Right lobe of liver (tissue), 6 donors: ENCODE results near the gene CAMK1G. TPM values are rescaled to one million over a fixed set of nuclear protein-coding genes. Genes with fewer than 3 reads are reported as not detected.

ENCODE experiments used
- ATAC-seq, 4 donors: fragments of 200-7000 bp; cut with Tn5 transposase; one replicate each; pipeline ENCODE4 v1.9.1; 2020; ENCODE audit warnings: mild to moderate bottlenecking in 4 of 4, moderate library complexity in 4 of 4
- DNase-seq, 3 donors: peaks; one replicate each; pipeline ENCODE4 v3.0.0-alpha.2; 2020
- H3K27ac ChIP-seq, 3 donors: fragments of 200-600 bp; one replicate each; pipeline ENCODE4 v1.8.0; 2022
- H3K27me3 ChIP-seq, 2 donors: fragments of 200-600 bp; one replicate each; pipeline ENCODE4 v1.8.0; 2022
- H3K36me3 ChIP-seq, 4 donors: fragments of 200-600 bp; sonication (generic) in 1 of 4; one replicate each; pipeline versions ENCODE4 v1.5.1 to v1.8.0; 2017 to 2022; ENCODE audit warnings: control low read depth in 1 of 4
- H3K4me1 ChIP-seq, 4 donors: fragments of 200-600 bp; sonication (generic) in 1 of 4; one replicate each; pipeline versions ENCODE4 v1.5.1 to v1.8.0; 2017 to 2022; ENCODE audit warnings: control low read depth in 1 of 4
- H3K4me3 ChIP-seq, 3 donors: fragments of 200-600 bp; one replicate each; pipeline ENCODE4 v1.8.0; 2022
- H3K9me3 ChIP-seq, 4 donors: fragments of 200-600 bp; sonication (generic) in 1 of 4; one replicate each; pipeline versions ENCODE4 v1.5.1 to v1.8.0; 2017 to 2022; ENCODE audit warnings: control low read depth in 1 of 4
- CTCF ChIP-seq, 4 donors: fragments of 200-600 bp in 3 of 4; fragments of 450-650 bp in 1 of 4; IDR thresholded peaks; one replicate each; pipeline versions ENCODE4 v1.5.1 to v1.8.0; 2016 to 2022; ENCODE audit warnings: antibody characterized with exemption in 4 of 4, mild to moderate bottlenecking in 2 of 4
- POLR2A ChIP-seq: fragments of 450-650 bp; IDR thresholded peaks from one replicate; pipeline ENCODE4 v1.6.1; 2017; ENCODE audit warnings: antibody characterized with exemption, mild to moderate bottlenecking
- WGBS: methylation state at CpG from one replicate; pipeline ENCODE4 v1.1.6; 2018; ENCODE audit warnings: low coverage, low lambda C conversion rate; ENCODE audit not compliant: insufficient coverage; ENCODE audit errors: missing lambda C conversion rate; 5-methylcytosine and 5-hydroxymethylcytosine counted together
- intact Hi-C, 2 donors: fragments of 100-400 bp; cut with DNase I; formaldehyde crosslinking; loops; one replicate each; pipeline versions ENCODE4 v1.11.2 to v1.14.1; 2022
- total RNA-seq, 6 experiments: library from RNA; depleted of rRNA in 2 of 6; stranded (reverse); fragments of >200 nt in 2 of 6; fragmentation: NEBNext Ultra II Directional in 3 of 6; extraction: Animal tissue kit (Norgen Biotek cat#: 25700) in 3 of 6; gene quantifications; one replicate each; pipeline versions ENCODE4 v1.1.0 to v1.2.4, GENCODE V29; 2016 to 2023
- donor health status: DM: no; HTN: yes; CAD: no.
- donor health status: DM: no; HTN: no; CAD: no.
- donor health status: DM: no; HTN: no; CAD: no.
- donor health status: DM: no; HTN: yes; CAD: no.
- donor health status: DM: no; HTN: yes; CAD: no.

CAMK1G gene
- total RNA-seq, 6 experiments from 2014 or later, result 0.17 to 0.80 (median 0.37) TPM; not detected in 2

- Histone ChIP-seq H3K4me1 (no peaks in the 10 kb centered on the region), H3K4me3 (no peak overlapping the region), H3K36me3 (no peaks in the 10 kb centered on the region), H3K9me3 (no peaks in the 10 kb centered on the region), H3K27ac (no peak overlapping the region), H3K27me3 (no peaks in the 10 kb centered on the region)
- intact Hi-C loops, result loop anchor here in 1 of 2 donors (10.0 kb wide), 1 partner anchor 170 kb away; no protein-coding TSS in a partner anchor
- ATAC-seq (peak in 1 of 4 donors; percentile 76), DNase-seq (no peak)
- WGBS, result 0% methylated on average over 1 of the region's 1 CpG
- no peak for TF ChIP-seq CTCF (IDR thresholded peaks at IDR 0.05)
- TF ChIP-seq POLR2A, result no peak
Observed at GRCh38 chr1:209594440-209594839, 10.9 kb downstream of the CAMK1G start.

DNA sequence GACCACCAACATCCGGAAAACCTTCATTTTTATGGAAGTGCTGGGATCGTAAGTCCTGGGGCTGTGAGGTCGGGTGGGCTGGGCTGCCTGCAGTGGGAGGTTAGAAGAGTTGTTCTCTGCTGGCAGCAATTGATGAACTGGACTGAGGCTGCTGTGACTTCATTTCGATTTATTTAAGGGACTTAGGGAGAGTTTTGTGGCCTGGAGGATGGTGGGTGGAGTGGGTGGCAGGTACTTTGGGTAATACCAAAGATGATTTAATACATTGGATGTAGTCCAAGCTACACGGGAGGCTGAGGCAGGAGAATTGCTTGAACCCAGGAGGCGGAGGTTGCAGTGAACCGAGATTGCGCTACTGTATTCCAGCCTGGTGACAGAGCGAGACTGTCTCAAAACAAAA, 11.5 kb downstream of the CAMK1G start:
- whole genome bisulfite sequencing, result 64% methylated on average over 6 of the region's 9 CpGs
- H3K27ac ChIP-seq, result no peak overlapping the region
- no peak for DNase-seq
- H3K9me3 ChIP-seq, result no peaks in the 10 kb centered on the region
- ATAC-seq, result no peak
- no peaks in the 10 kb centered on the region for H3K4me1 ChIP-seq
- no peak overlapping the region for H3K4me3 ChIP-seq
- no peaks in the 10 kb centered on the region for H3K36me3 ChIP-seq
- no peaks in the 10 kb centered on the region for H3K27me3 ChIP-seq
- TF ChIP-seq POLR2A (no peak), CTCF (IDR thresholded peaks at IDR 0.05) (no peak)
- intact Hi-C loops, result loop anchor here in 1 of 2 donors (10.0 kb wide), 1 partner anchor 170 kb away; no protein-coding TSS in a partner anchor

DNA sequence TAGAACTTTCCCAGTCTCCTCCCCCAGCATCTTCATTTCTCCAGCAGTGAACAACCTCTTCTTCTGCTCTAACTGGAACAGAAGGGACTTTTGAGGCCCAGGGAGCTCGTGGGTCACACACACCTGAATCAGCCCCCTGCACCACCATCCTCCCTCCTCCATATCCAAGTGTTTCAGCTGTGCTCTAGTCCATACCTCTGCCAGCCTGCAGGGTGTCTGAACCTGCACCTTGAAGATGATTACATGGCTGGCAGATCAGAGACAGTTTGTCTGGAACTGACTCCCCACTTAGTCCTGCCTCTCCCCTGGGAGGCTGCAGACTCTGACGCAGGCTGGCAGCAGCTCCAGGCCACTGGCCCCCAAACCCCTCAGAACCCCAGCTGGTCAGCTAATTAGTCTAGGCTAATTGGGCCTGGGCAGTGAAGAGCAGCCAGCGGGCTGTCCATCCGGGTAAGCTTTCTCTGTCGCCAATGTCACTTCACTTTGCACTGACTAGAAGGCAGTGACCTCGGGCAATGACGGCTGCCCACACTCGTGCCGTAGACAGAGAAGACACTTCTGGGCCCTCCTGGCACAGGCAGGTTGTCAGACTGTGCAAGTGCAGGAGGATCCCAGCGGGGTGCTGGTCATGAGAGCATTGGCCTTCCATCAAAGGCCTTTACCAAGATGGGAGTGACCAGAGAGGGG, 12.2 kb downstream of the CAMK1G start:
- H3K27me3 ChIP-seq, result no peaks in the 10 kb centered on the region
- WGBS, result 61% methylated on average over 5 of the region's 10 CpGs
- no peaks in the 10 kb centered on the region for H3K9me3 ChIP-seq
- TF ChIP-seq POLR2A, result no peak
- TF ChIP-seq CTCF (IDR thresholded peaks at IDR 0.05), result no peak
- intact Hi-C loops, result loop anchor here in 1 of 2 donors (10.0 kb wide), 1 partner anchor 169 kb away; no protein-coding TSS in a partner anchor
- no peak overlapping the region for H3K27ac ChIP-seq
- DNase-seq, result no peak
- no peaks in the 10 kb centered on the region for H3K4me1 ChIP-seq
- no peaks in the 10 kb centered on the region for H3K36me3 ChIP-seq
- ATAC-seq, result no peak
- no peak overlapping the region for H3K4me3 ChIP-seq

- Histone ChIP-seq H3K27me3 (no peaks in the 10 kb centered on the region), H3K27ac (no peak overlapping the region), H3K9me3 (no peaks in the 10 kb centered on the region), H3K4me1 (no peaks in the 10 kb centered on the region), H3K4me3 (no peak overlapping the region), H3K36me3 (no peaks in the 10 kb centered on the region)
- DNase-seq (no peak), ATAC-seq (no peak)
- WGBS, result 54% methylated on average over 2 of the region's 2 CpGs
- TF ChIP-seq CTCF (IDR thresholded peaks at IDR 0.05) (no peak), POLR2A (no peak)
- intact Hi-C loops, result loop anchor here in 1 of 2 donors (10.0 kb wide), 1 partner anchor 167 kb away; no protein-coding TSS in a partner anchor
Observed at GRCh38 chr1:209597499-209597898, 14.0 kb downstream of the CAMK1G start.
